Liver (tissue), 3 donors: Measurements from ENCODE around the gene DRGX.

Source experiments
- CTCF ChIP-seq: fragments of 150-350 bp; IDR thresholded peaks from 2 replicates; pipeline ENCODE4 v1.5.1; 2017; ENCODE audit warnings: improper control_type of control experiment, low read depth, low read length; ENCODE audit not compliant: missing input control
- EGR1 ChIP-seq, 2 donors: IDR thresholded peaks; 2 replicates each; pipeline ENCODE4 v1.6.1; 2016 to 2018; ENCODE audit warnings: antibody characterized with exemption in 2 of 2, low read depth in 2 of 2
- GABPA ChIP-seq, 2 donors: IDR thresholded peaks in 1 of 2; conservative IDR thresholded peaks in 1 of 2; 2 replicates each; pipeline ENCODE4 v1.6.1; 2016; ENCODE audit warnings: antibody characterized with exemption in 2 of 2, mild to moderate bottlenecking in 1 of 2, moderate library complexity in 1 of 2
- JUND ChIP-seq, 2 donors: IDR thresholded peaks; 2 replicates each; pipeline ENCODE4 v1.6.1; 2016; ENCODE audit warnings: antibody characterized with exemption in 2 of 2
- RAD21 ChIP-seq, 2 donors: IDR thresholded peaks; 2 replicates each; pipeline ENCODE4 v1.6.1; 2016; ENCODE audit warnings: antibody characterized with exemption in 2 of 2, mild to moderate bottlenecking in 2 of 2
- REST ChIP-seq: IDR thresholded peaks from 2 replicates; pipeline ENCODE4 v1.6.1; 2016; ENCODE audit warnings: antibody characterized with exemption, mild to moderate bottlenecking
- SP1 ChIP-seq: IDR thresholded peaks from 2 replicates; pipeline ENCODE4 v1.6.1; 2018; ENCODE audit warnings: antibody characterized with exemption, mild to moderate bottlenecking
- TAF1 ChIP-seq: conservative IDR thresholded peaks from 2 replicates; pipeline ENCODE4 v1.6.1; 2016; ENCODE audit warnings: antibody characterized with exemption, mild to moderate bottlenecking
- YY1 ChIP-seq: IDR thresholded peaks from 2 replicates; pipeline ENCODE4 v1.6.1; 2016; ENCODE audit warnings: antibody characterized with exemption, mild to moderate bottlenecking
- TF ChIP-seq, protein P1 (sequence below): IDR thresholded peaks from 2 replicates; pipeline ENCODE4 v1.6.1; 2016; ENCODE audit warnings: antibody characterized with exemption
- TF ChIP-seq, protein P2 (sequence below): IDR thresholded peaks from 2 replicates; pipeline ENCODE4 v1.6.1; 2016; ENCODE audit warnings: antibody characterized with exemption
- donor health status: healthy.
- donor health status: healthy.

- no peak for TF ChIP-seq CTCF
- no peak for TF ChIP-seq RAD21 (IDR thresholded peaks at IDR 0.05)
- TF ChIP-seq, protein P1, sequence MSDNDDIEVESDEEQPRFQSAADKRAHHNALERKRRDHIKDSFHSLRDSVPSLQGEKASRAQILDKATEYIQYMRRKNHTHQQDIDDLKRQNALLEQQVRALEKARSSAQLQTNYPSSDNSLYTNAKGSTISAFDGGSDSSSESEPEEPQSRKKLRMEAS = no peak
- TF ChIP-seq TAF1 = no peak
- no peak for TF ChIP-seq EGR1 (IDR thresholded peaks at IDR 0.05; ENCODE audit: low read depth in 2 of 2)
- TF ChIP-seq, protein P2, sequence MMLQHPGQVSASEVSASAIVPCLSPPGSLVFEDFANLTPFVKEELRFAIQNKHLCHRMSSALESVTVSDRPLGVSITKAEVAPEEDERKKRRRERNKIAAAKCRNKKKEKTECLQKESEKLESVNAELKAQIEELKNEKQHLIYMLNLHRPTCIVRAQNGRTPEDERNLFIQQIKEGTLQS = no peak
- no peak for TF ChIP-seq REST
- TF ChIP-seq YY1 = no peak
- no peak for TF ChIP-seq GABPA (IDR thresholded peaks at IDR 0.05 in 1 of 2, conservative IDR thresholded peaks at IDR 0.05 in 1 of 2)
- TF ChIP-seq JUND (IDR thresholded peaks at IDR 0.05) = no peak
- TF ChIP-seq SP1 = no peak
Measured at GRCh38 chr10:49418328-49418727, 22.4 kb upstream of the DRGX start.
